Heart left ventricle (tissue), 16 donors: Measurements from ENCODE around the gene MBP. TPM values are rescaled to one million over a fixed set of nuclear protein-coding genes. Genes with fewer than 3 reads are reported as not detected.

Experiments
- ATAC-seq, 4 donors: fragments of 200-7000 bp; cut with Tn5 transposase; one replicate each; pipeline ENCODE4 v1.9.1; 2020 to 2022; ENCODE audit warnings: moderate library complexity in 4 of 4, mild to moderate bottlenecking in 3 of 4, moderate number of reproducible peaks in 1 of 4
- DNase-seq, 5 donors: peaks; one replicate each; pipeline ENCODE4 v3.0.0-alpha.2; 2020
- H3K27ac ChIP-seq, 12 donors: fragments of 200-600 bp; sonication (generic) in 4 of 12; one replicate each; pipeline versions ENCODE4 v1.5.0 to v1.8.0; 2016 to 2022; ENCODE audit warnings: mild to moderate bottlenecking in 2 of 12
- H3K27me3 ChIP-seq, 9 donors: fragments of 200-600 bp; sonication (generic) in 2 of 9; one replicate each; pipeline versions ENCODE4 v1.5.1 to v1.8.0; 2016 to 2022; ENCODE audit warnings: mild to moderate bottlenecking in 3 of 9
- H3K36me3 ChIP-seq, 9 donors: fragments of 200-600 bp; sonication (generic) in 2 of 9; one replicate each; pipeline versions ENCODE4 v1.5.0 to v1.8.0; 2018 to 2022; ENCODE audit warnings: mild to moderate bottlenecking in 2 of 9
- H3K4me1 ChIP-seq, 12 donors: fragments of 200-600 bp; sonication (generic) in 4 of 12; one replicate each; pipeline versions ENCODE4 v1.5.0 to v1.8.0; 2016 to 2022; ENCODE audit warnings: mild to moderate bottlenecking in 3 of 12
- H3K4me3 ChIP-seq, 12 donors: fragments of 200-600 bp; sonication (generic) in 4 of 12; one replicate each; pipeline versions ENCODE4 v1.5.0 to v1.8.0; 2017 to 2022; ENCODE audit warnings: mild to moderate bottlenecking in 9 of 12, moderate library complexity in 4 of 12
- H3K9me3 ChIP-seq, 12 donors: fragments of 200-600 bp; sonication (generic) in 4 of 12; one replicate each; pipeline versions ENCODE4 v1.5.0 to v1.8.0; 2016 to 2022; ENCODE audit warnings: mild to moderate bottlenecking in 1 of 12
- CTCF ChIP-seq, 12 donors: fragments of 200-600 bp; sonication (generic) in 4 of 12; IDR thresholded peaks; one replicate each; pipeline versions ENCODE4 v1.5.0 to v1.8.0; 2018 to 2022; ENCODE audit warnings: antibody characterized with exemption in 12 of 12, mild to moderate bottlenecking in 5 of 12
- POLR2A ChIP-seq, 2 donors: fragments of 450-650 bp; IDR thresholded peaks; one replicate each; pipeline ENCODE4 v1.6.1; 2017; ENCODE audit warnings: antibody characterized with exemption in 2 of 2, mild to moderate bottlenecking in 2 of 2, moderate library complexity in 2 of 2
- WGBS, 4 donors: extraction: QIAGEN DNeasy Blood & Tissue Kit in 2 of 4; methylation state at CpG; one replicate each; pipeline versions ENCODE4 v1.1.5 to v1.1.7; 2013 to 2018; 5-methylcytosine and 5-hydroxymethylcytosine counted together
- intact Hi-C, 10 donors: fragments of 100-400 bp; cut with DNase I; formaldehyde crosslinking; loops; one replicate each; pipeline versions ENCODE4 v1.11.1 to v1.14.2; 2022
- polyA plus RNA-seq, 2 donors: library from polyadenylated mRNA; stranded (reverse); fragments of 200-250 nt; gene quantifications; one replicate each; pipeline ENCODE4 v1.2.3, GENCODE V29; 2013
- total RNA-seq, 9 donors: library from RNA; depleted of rRNA in 2 of 9; stranded (reverse); fragments of >200 nt in 2 of 9; fragmentation: NEBNext Ultra II Directional in 3 of 9; extraction: Animal tissue kit (Norgen Biotek cat#: 25700) in 3 of 9; gene quantifications; one replicate each; pipeline versions ENCODE4 v1.1.0 to v1.2.4, GENCODE V29; 2016 to 2023
- donor health status: ischemic (EF 13 %, LVEDD 7.1; RV severe dilation, severe dysfunction).
- donor health status: healthy with polysubstance abuse.
- donor health status: DM: no; HTN: yes; CAD: no.
- donor health status: DM: no; HTN: no; CAD: no.
- donor health status: ischemic (EF 25% LVEDD 6.9; RV normal size, moderate dysfunction).
- donor health status: ischemic (EF 25% LVEDD 5.7; RV mildly dilated, moderate dysfunction).
- donor health status: healthy.
- donor health status: DM: yes; HTN: yes; CAD: no.
- donor health status: ischemic (EF 35%, LVEDD 5.7; RV mildly dilated, moderate dysfunction).
- donor health status: nonischemic (EF 11% LVEDD 7.7; RV severe dilation, severe dysfunction).
- donor health status: DM: yes; HTN: yes; CAD: no.
- donor health status: PGD.
- donor health status: ischemic (EF 29% LVEDD 5.4; RV normal size, mild dysfunction).
- donor health status: nonischemic (EF 23%, LVEDD 6.1; RV moderate dilation, normal function).

Gene MBP
- total and polyA plus RNA-seq, 11 donors, result 7.7 to 93.0 (median 31.8) TPM

- DNase-seq (no peak), ATAC-seq (no peak)
- Histone ChIP-seq H3K4me3 (no peak overlapping the region), H3K36me3 (peaks cover 0 to 48% (median 37%) of the 10 kb centered on the region in 9 donors), H3K27me3 (no peaks in the 10 kb centered on the region), H3K27ac (no peak overlapping the region), H3K9me3 (no peaks in the 10 kb centered on the region), H3K4me1 (no peaks in the 10 kb centered on the region)
- intact Hi-C loops, result no loop called here
- 91 to 96% (median 94%) methylated on average over 9 of the region's 9 CpGs for WGBS, 4 donors
- no peak for TF ChIP-seq CTCF (IDR thresholded peaks at IDR 0.05)
- no peak for TF ChIP-seq POLR2A (IDR thresholded peaks at IDR 0.05)
Measured at GRCh38 chr18:76941284-76941683, 191.3 kb downstream of the MBP start.

DNA sequence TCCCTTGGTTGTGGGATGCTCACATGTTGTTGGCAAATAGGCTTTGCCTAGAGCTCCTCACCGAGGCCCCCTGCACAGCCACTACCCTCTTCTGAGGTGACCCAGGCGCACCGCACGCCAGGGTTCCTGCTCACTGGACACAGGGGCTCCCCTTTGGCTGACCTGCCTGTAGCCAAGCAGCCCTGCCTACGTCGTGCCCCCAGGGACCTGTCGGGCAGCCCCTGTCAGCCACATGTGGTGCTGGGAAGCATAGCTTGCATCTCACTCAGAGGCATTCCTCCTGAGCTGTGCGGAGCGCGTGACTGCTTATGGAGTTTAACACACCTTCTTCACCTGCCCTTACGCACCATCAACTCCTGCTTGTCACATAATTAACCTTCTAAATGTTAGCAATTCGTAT lies 194.0 kb downstream of the MBP start:
- Histone ChIP-seq H3K4me3 (no peak overlapping the region), H3K4me1 (no peaks in the 10 kb centered on the region), H3K27ac (no peak overlapping the region), H3K9me3 (no peaks in the 10 kb centered on the region), H3K36me3 (peaks cover 0 to 64% (median 44%) of the 10 kb centered on the region in 9 donors), H3K27me3 (no peaks in the 10 kb centered on the region)
- intact Hi-C loops, result no loop called here
- ATAC-seq (no peak), DNase-seq (no peak)
- TF ChIP-seq POLR2A (IDR thresholded peaks at IDR 0.05) (no peak), CTCF (IDR thresholded peaks at IDR 0.05) (no peak)
- 95% methylated on average over 11 to 12 of the region's 12 CpGs for WGBS, 4 donors

DNA sequence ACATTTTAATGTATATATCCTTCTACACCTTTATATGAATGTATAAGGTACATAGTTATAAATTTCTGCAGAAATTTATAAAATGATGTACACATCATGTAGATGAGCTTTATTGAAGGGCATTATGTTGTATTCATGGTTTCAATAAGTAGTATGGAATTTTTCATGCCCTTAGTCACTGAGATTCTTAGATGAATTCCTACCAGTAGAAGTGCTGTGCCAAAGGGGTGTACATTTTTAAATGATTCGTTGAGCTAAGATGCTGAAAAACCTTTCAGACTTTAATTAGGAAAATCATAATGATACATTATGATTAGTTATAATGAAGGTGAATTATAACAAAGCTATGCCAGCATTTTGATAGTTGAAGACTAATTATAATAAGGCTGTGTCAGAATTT lies 195.0 kb downstream of the MBP start:
- H3K27ac ChIP-seq, result no peak overlapping the region
- 88 to 91% (median 89%) methylated on average over 1 of the region's 1 CpG for WGBS, 4 donors
- intact Hi-C loops, result no loop called here
- H3K4me1 ChIP-seq, result no peaks in the 10 kb centered on the region
- no peak for ATAC-seq
- peaks cover 0 to 69% (median 50%) of the 10 kb centered on the region in 9 donors for H3K36me3 ChIP-seq
- H3K4me3 ChIP-seq, result no peak overlapping the region
- no peak for DNase-seq
- TF ChIP-seq CTCF (IDR thresholded peaks at IDR 0.05) (no peak), POLR2A (IDR thresholded peaks at IDR 0.05) (no peak)
- H3K27me3 ChIP-seq, result no peaks in the 10 kb centered on the region
- H3K9me3 ChIP-seq, result no peaks in the 10 kb centered on the region

GRCh38 chr18:76936877-76937276 lies 195.7 kb downstream of the MBP start:
- H3K27me3 ChIP-seq, result no peaks in the 10 kb centered on the region
- ATAC-seq (no peak), DNase-seq (no peak)
- H3K36me3 ChIP-seq, result peaks cover 0 to 70% (median 51%) of the 10 kb centered on the region in 9 donors
- intact Hi-C loops, result no loop called here
- H3K27ac ChIP-seq, result no peak overlapping the region
- no peak overlapping the region for H3K4me3 ChIP-seq
- no peaks in the 10 kb centered on the region for H3K9me3 ChIP-seq
- 82 to 91% (median 86%) methylated on average over 11 of the region's 11 CpGs for WGBS, 4 donors
- H3K4me1 ChIP-seq, result peaks cover 0 to 4% (median 0%) of the 10 kb centered on the region in 12 donors
- TF ChIP-seq POLR2A (IDR thresholded peaks at IDR 0.05), result no peak

- no peak for ATAC-seq
- peaks cover 0 to 4% (median 0%) of the 10 kb centered on the region in 12 donors for H3K4me1 ChIP-seq
- H3K36me3 ChIP-seq, result peaks cover 0 to 72% (median 54%) of the 10 kb centered on the region in 9 donors
- no peak overlapping the region for H3K27ac ChIP-seq
- WGBS, 4 donors, result 94 to 97% (median 95%) methylated on average over 17 to 18 of the region's 18 CpGs
- H3K9me3 ChIP-seq, result no peaks in the 10 kb centered on the region
- intact Hi-C loops, result no loop called here
- no peak overlapping the region for H3K4me3 ChIP-seq
- DNase-seq, result no peak
- no peak for TF ChIP-seq CTCF (IDR thresholded peaks at IDR 0.05)
- no peak for TF ChIP-seq POLR2A (IDR thresholded peaks at IDR 0.05)
- H3K27me3 ChIP-seq, result no peaks in the 10 kb centered on the region
Measured at GRCh38 chr18:76935722-76936337, 196.8 kb downstream of the MBP start.
